ENCODE measurements around the gene ITGA8.

GRCh38 chr10:15670880-15671279 is 48.8 kb downstream of the ITGA8 start:
- TF ChIP-seq POLR2A (IDR thresholded peaks at IDR 0.05) (no peak), CTCF (IDR thresholded peaks at IDR 0.05) (no peak)

All from heart left ventricle (tissue), 13 donors.